HG03442 (cell line): ENCODE data around the gene OGFR.

Experiments
- ATAC-seq: cut with Tn5 transposase; IDR thresholded peaks from one replicate; pipeline ENCODE4 v1.9.1; 2021; ENCODE audit warnings: mild to moderate bottlenecking, moderate library complexity; ENCODE audit not compliant: unreplicated experiment

Gene OGFR

GRCh38 chr20:62804627-62805154 lies at the start of gene OGFR:
TSS of gene OGFR (plus strand) at chr20:62804835. CDS start at chr20:62804860, 25 bp downstream.
- no peak for ATAC-seq

GRCh38 chr20:62754991-62755356 lies 49.7 kb upstream of the OGFR start:
- no peak for ATAC-seq

- no peak for ATAC-seq
Observed at GRCh38 chr20:62755817-62756724, 48.6 kb upstream of the OGFR start.

- ATAC-seq = no peak
Observed at GRCh38 chr20:62758226-62758912, 46.3 kb upstream of the OGFR start.

GRCh38 chr20:62759981-62760431 lies 44.6 kb upstream of the OGFR start:
- no peak for ATAC-seq

GRCh38 chr20:62760471-62760855 lies 44.2 kb upstream of the OGFR start:
- ATAC-seq = no peak

GRCh38 chr20:62760856-62761758 lies 43.5 kb upstream of the OGFR start:
- no peak for ATAC-seq

GRCh38 chr20:62761759-62762131 lies 42.9 kb upstream of the OGFR start:
- no peak for ATAC-seq

- ATAC-seq = no peak
Observed at GRCh38 chr20:62762376-62762775, 42.3 kb upstream of the OGFR start.

GRCh38 chr20:62762801-62763368 lies 41.8 kb upstream of the OGFR start:
- ATAC-seq = no peak

- ATAC-seq = no peak
Observed at GRCh38 chr20:62763404-62763803, 41.2 kb upstream of the OGFR start.

- no peak for ATAC-seq
Observed at GRCh38 chr20:62764156-62764935, 40.3 kb upstream of the OGFR start.

GRCh38 chr20:62765021-62765420 lies 39.6 kb upstream of the OGFR start:
- no peak for ATAC-seq

GRCh38 chr20:62765432-62766070 lies 39.1 kb upstream of the OGFR start:
- ATAC-seq = no peak

GRCh38 chr20:62766071-62766450 lies 38.6 kb upstream of the OGFR start:
- no peak for ATAC-seq

GRCh38 chr20:62766716-62767115 lies 37.9 kb upstream of the OGFR start:
- no peak for ATAC-seq

GRCh38 chr20:62768234-62768546 lies 36.4 kb upstream of the OGFR start:
- no peak for ATAC-seq

- ATAC-seq = no peak
Observed at GRCh38 chr20:62768551-62769287, 35.9 kb upstream of the OGFR start.
